Activated CD8-positive, alpha-beta memory T cell treated with anti-CD3 and anti-CD28 coated beads, Interleukin-2, amount 10 ng/mL, durations not matched to agents 7 days and 5 days (primary cell): Measurements from ENCODE around the gene GALNT12. TPM values are rescaled to one million over a fixed set of nuclear protein-coding genes. Genes with fewer than 3 reads are reported as not detected.
A peak's percentile ranks its signal among the peaks of the same experiment; 100 is the strongest.

Source experiments
- ATAC-seq: fragments of 150-1000 bp; cut with Tn5 transposase; one replicate; pipeline ENCODE4 v1.10.0; 2021; ENCODE audit warnings: moderate library complexity
- CTCF ChIA-PET: fragments of 350-600 bp; sonication (Branson Sonifier 250); formaldehyde crosslinking; loops from one replicate; lab custom pipeline; 2021; ENCODE audit warnings: antibody characterized with exemption; lab: Charles Lee
- DNase-seq: peaks from one replicate; pipeline ENCODE4 v3.0.0-alpha.2; 2020
- H3K27ac Mint-ChIP-seq: one replicate; pipeline ENCODE4 v1.8.0; 2021; ENCODE audit warnings: mild to moderate bottlenecking, mixed read lengths
- H3K27me3 Mint-ChIP-seq: one replicate; pipeline ENCODE4 v1.8.0; 2021; ENCODE audit warnings: mixed read lengths
- H3K36me3 Mint-ChIP-seq: one replicate; pipeline ENCODE4 v1.8.0; 2021; ENCODE audit warnings: mild to moderate bottlenecking, mixed read lengths
- H3K4me1 Mint-ChIP-seq: one replicate; pipeline ENCODE4 v1.8.0; 2021; ENCODE audit warnings: mixed read lengths
- H3K4me3 Mint-ChIP-seq: one replicate; pipeline ENCODE4 v1.8.0; 2021; ENCODE audit warnings: mild to moderate bottlenecking, moderate library complexity, mixed read lengths
- H3K9me3 Mint-ChIP-seq: one replicate; pipeline ENCODE4 v1.8.0; 2022; ENCODE audit warnings: low read depth, mixed read lengths
- total RNA-seq, 2 experiments: library from RNA; stranded (reverse); gene quantifications; one replicate each; pipeline ENCODE4 v1.2.3, GENCODE V29; 2021

Gene GALNT12
- total RNA-seq, 2 experiments from 2014 or later, result 3.5 to 9.9 TPM

DNA sequence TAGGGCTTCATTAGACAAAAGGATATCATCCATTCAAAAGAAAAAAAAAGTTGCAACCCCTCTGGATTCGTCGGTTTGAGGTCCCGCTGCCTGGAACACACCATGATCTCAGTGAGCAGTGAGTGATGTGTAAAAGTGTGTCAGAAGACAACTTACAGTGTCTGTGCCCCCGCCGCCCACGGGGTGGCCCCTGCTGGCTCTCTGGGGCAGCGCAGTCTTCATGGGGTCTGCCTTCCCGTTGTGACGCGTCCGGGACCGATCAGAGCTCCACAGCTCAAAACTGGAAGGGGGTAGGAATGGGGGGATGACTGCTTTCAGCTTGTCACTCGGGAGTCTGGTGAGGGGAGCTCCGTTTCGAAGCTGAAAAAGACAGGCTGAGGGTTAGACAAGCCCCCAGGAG lies 33.7 kb upstream of the GALNT12 start:
- ATAC-seq, result no peak

DNA sequence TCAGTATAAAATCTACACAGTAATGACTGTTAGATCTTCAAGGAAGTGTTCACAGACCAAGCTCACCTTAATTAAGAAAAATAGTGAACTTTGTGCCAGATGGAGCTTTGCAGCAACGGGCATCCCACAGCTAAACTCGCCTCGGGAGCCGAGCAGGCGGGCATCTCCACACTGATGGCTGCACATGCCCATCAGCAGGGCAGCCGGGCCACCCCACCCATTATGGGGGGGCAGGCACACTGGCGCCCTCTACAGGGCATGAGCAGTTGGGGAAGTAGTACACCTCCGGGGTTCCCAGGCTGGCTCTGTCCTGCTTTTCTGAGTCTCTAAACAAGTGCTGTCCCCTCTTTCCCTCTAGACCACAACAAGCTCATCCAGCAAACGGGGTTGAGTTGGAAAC lies 32.7 kb upstream of the GALNT12 start:
- H3K36me3 Mint-ChIP-seq, result peaks cover 6% of the 10 kb centered on the region
- H3K27ac Mint-ChIP-seq, result no peak overlapping the region
- CTCF ChIA-PET, result interaction anchor here (0.9 to 5.2 kb wide), 20 partner anchors 8 to 720 kb away, joined by 3 to 43 read pairs (median 4); no protein-coding TSS in a partner anchor
- no peaks in the 10 kb centered on the region for H3K9me3 Mint-ChIP-seq
- no peaks in the 10 kb centered on the region for H3K27me3 Mint-ChIP-seq
- no peak for ATAC-seq
- H3K4me1 Mint-ChIP-seq, result peaks cover 2% of the 10 kb centered on the region
- DNase-seq, result no peak
- no peak overlapping the region for H3K4me3 Mint-ChIP-seq

More for the DNA sequence above, 33.7 kb upstream of the GALNT12 start:
- no peak for DNase-seq
- peaks cover 6% of the 10 kb centered on the region for H3K36me3 Mint-ChIP-seq
- no peak overlapping the region for H3K27ac Mint-ChIP-seq
- H3K27me3 Mint-ChIP-seq, result no peaks in the 10 kb centered on the region
- no peak overlapping the region for H3K4me3 Mint-ChIP-seq
- no peaks in the 10 kb centered on the region for H3K9me3 Mint-ChIP-seq
- CTCF ChIA-PET, result interaction anchor here (1.3 to 5.2 kb wide), 6 partner anchors 11 to 459 kb away, joined by 3 to 43 read pairs (median 12); no protein-coding TSS in a partner anchor
- H3K4me1 Mint-ChIP-seq, result peaks cover 2% of the 10 kb centered on the region

DNA sequence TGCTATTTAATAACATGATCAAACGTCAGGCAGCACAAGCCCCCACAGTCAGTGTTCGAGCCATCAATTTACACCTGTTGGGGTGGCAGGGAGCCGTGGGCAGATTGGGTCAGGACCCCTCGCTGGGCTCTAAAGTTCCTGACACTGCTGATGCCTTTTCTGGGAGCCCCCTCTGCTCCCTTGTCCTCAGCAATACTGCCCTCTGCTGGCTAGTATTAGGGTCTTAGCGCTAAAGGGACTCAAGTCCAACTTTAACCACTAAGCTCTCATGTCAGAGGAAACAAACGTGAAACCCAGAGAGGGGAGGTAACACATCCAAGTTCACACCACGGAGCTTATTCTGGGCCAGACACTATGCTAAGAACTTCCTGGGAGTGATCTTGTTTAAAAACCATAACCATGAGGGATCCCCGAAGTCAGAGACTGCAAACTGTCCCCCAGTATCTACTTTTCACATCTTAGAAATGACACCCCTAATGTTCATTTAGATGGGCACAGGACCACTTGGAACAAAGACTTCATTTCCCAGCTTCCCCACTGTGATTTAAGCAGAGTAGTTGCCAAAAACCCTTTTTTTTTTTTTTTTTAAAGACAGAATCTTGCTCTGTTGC lies 31.5 kb upstream of the GALNT12 start:
- H3K27me3 Mint-ChIP-seq, result no peaks in the 10 kb centered on the region
- ATAC-seq (peak; percentile 61), DNase-seq (peak; percentile 64)
- CTCF ChIA-PET, result interaction anchor here (0.6 to 5.2 kb wide), 29 partner anchors 9 to 722 kb away, joined by 3 to 43 read pairs (median 4); partner anchors contain the start of gene ANKS6
- no peak overlapping the region for H3K27ac Mint-ChIP-seq
- no peak overlapping the region for H3K4me3 Mint-ChIP-seq
- no peaks in the 10 kb centered on the region for H3K9me3 Mint-ChIP-seq
- peaks cover 2% of the 10 kb centered on the region for H3K4me1 Mint-ChIP-seq
- H3K36me3 Mint-ChIP-seq, result no peaks in the 10 kb centered on the region

DNA sequence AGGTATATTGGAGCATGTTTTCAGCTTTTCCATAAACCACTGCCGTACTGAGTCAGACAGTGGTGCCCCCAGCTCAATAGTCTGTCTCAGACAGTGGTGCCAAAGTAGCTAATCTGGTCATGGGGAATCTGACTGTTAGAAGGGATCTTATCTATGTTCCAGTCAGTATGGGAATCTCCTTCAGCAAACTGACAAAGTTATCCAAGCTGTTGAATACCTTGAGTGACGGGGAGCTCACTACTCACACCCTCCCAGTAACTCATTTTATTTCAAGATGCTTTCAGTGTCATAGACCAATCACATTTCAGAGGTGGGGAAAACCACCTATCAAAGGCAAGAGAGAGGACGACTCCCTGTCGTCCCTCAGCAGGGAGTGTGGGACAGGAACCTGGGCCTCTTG lies 29.9 kb upstream of the GALNT12 start:
- ATAC-seq (no peak), DNase-seq (no peak)
- peaks cover 2% of the 10 kb centered on the region for H3K4me1 Mint-ChIP-seq
- no peak overlapping the region for H3K4me3 Mint-ChIP-seq
- CTCF ChIA-PET, result interaction anchor here (4.4 to 5.2 kb wide), 2 partner anchors 241 to 463 kb away, joined by 20 to 43 read pairs; no protein-coding TSS in a partner anchor
- no peaks in the 10 kb centered on the region for H3K9me3 Mint-ChIP-seq
- H3K36me3 Mint-ChIP-seq, result no peaks in the 10 kb centered on the region
- H3K27me3 Mint-ChIP-seq, result no peaks in the 10 kb centered on the region
- no peak overlapping the region for H3K27ac Mint-ChIP-seq

DNA sequence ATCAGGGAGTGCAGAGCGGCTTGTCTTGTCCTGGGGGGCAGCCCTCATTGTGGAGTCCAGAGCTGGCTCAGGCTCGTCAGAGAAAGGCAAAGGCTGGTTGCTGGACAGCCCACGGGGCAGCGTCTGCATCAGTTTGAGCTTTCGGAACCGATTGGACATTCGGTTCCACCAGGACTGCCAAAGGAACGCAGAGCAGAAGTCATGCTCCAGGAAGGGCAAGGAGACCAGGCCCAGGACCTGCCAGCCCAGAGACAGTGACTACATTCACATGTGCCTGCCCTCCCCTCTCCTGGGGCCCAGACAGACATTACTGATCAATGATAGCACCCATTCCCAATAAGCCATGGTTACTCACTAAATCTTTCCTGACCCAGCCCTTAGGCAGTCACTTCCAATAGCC lies 29.2 kb upstream of the GALNT12 start:
- Mint-ChIP-seq H3K9me3 (no peaks in the 10 kb centered on the region), H3K27me3 (no peaks in the 10 kb centered on the region), H3K4me3 (no peak overlapping the region), H3K27ac (no peak overlapping the region), H3K36me3 (no peaks in the 10 kb centered on the region), H3K4me1 (peaks cover 2% of the 10 kb centered on the region)
- DNase-seq (peak; percentile 31), ATAC-seq (no peak)
- CTCF ChIA-PET, result interaction anchor here (1.5 to 5.2 kb wide), 3 partner anchors 11 to 464 kb away, joined by 3 to 43 read pairs (median 6); no protein-coding TSS in a partner anchor

DNA sequence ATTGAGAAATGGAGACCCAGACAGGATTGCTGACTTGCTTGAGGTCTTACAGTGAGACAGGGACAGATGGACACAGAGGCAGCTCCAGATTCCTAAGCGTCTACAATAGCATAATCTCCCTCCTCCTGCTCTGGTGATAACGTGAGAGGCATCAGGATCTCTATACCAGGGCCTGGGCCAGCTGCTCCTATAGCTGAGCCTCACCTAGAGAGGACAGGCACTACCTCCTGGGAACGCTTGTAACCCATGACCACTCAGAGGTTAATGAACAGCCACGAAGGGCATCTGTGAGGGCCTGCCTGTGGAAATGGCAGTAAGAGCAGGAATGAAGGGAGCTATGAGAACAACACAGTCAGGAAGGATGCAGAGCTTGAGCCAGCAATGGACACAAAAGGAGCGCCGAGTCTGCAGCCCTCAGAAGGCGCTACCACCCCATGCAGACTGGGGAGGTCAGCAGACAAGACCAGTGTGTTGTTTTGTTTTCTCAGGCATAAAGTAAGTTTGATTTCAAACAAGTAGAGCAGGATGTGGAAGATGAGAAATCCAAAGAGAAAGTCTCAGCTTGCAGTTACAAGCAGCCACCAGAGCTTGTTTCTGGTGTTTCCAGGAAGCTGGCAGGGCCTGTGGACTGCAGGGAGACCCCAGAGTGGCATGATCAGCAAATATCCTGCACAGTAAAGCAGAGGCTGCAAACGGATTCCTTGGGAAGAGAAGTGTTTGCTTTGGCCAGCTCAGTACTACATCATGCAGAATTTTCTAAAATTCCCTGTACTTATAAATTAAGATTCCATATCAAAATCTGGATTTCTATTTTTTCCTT lies 28.5 kb upstream of the GALNT12 start:
- Mint-ChIP-seq H3K4me1 (peaks cover 2% of the 10 kb centered on the region), H3K36me3 (no peaks in the 10 kb centered on the region), H3K27ac (no peak overlapping the region), H3K27me3 (no peaks in the 10 kb centered on the region), H3K4me3 (no peak overlapping the region), H3K9me3 (no peaks in the 10 kb centered on the region)
- CTCF ChIA-PET, result interaction anchor here (1.5 to 5.2 kb wide), 3 partner anchors 10 to 465 kb away, joined by 3 to 43 read pairs (median 6); no protein-coding TSS in a partner anchor
- DNase-seq (peak; percentile 36), ATAC-seq (no peak)

DNA sequence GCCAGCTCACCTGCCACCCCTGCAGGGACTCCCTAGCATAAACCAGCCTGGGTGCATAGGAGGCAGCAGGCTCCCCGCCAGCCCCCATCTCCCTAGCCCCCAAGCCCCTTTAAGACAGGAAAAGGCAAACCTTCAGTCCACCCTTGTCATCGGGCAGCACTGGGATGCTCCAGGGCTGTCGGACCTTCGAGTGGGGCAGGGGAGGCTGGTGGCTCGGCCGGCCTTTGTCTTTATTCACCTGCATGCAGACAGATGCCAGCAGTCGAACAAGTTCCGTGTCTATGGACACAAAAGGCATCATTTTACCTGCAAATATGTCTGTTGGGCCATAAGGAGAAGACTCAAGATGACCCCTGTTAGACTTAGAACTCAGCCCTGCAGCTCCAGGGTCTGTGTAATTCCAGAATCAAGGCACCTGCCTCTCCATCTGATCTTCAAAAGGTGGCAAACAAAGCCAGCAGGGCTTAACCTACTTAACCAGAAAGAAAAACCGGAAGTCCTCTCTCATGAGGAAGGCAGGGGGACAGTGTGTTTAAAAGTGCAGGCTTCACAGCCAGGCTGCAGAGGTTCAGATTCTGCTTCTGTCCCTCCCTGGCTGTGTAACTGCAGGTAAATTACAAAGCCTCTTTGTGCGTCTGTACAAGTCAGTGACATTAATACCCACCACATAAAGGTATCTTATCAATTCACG lies 27.3 kb upstream of the GALNT12 start:
- no peaks in the 10 kb centered on the region for H3K27me3 Mint-ChIP-seq
- H3K36me3 Mint-ChIP-seq, result no peaks in the 10 kb centered on the region
- CTCF ChIA-PET, result interaction anchor here (2.0 kb wide), 1 partner anchor 243 kb away, joined by 6 read pairs; no protein-coding TSS in a partner anchor
- ATAC-seq, result no peak
- DNase-seq, result peak; percentile 31
- H3K4me3 Mint-ChIP-seq, result no peak overlapping the region
- no peak overlapping the region for H3K27ac Mint-ChIP-seq
- H3K4me1 Mint-ChIP-seq, result peaks cover 2% of the 10 kb centered on the region
- no peaks in the 10 kb centered on the region for H3K9me3 Mint-ChIP-seq

DNA sequence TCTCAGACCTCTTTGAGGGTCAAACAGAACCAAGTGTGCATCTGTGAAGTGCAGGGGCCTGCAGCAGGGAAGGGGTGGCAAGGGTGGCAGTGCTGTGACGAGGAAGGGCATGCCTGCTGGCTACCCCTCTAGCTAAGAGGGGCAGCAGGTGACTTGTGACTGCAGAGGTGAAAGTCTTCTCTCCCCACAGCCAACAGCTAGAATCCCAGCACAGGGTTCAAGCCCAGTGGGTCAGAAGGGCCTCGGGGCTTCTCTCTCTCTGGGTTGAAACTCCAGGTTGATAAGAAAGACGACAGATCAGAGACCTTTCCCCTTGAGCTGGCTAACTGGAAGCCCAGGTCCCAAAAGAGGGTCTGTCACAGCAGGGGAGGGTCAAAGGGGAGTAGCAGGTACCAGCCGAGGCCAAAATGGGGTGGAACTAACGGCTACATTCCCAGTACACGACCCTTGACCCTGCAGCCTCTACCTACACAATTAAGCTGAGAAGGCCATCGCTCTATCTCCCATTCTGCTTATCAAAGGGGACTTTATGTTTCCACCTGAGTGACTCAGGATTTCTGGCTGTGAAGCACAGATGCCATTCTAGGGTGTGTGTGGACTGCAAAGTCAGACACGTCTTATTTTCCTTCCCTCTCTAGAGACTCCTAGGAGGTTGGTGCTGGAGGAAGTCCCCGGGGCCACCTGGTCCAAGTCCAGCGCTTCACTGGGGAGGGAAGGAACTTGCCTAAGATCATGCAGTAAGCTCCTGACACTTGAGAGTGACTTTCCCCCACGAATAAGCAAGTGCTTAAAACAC lies 25.7 kb upstream of the GALNT12 start:
- Mint-ChIP-seq H3K4me3 (no peak overlapping the region), H3K27ac (no peak overlapping the region), H3K4me1 (no peaks in the 10 kb centered on the region), H3K36me3 (no peaks in the 10 kb centered on the region), H3K9me3 (no peaks in the 10 kb centered on the region), H3K27me3 (no peaks in the 10 kb centered on the region)
- CTCF ChIA-PET, result interaction anchor here (1.1 kb wide), 1 partner anchor 466 kb away, joined by 3 read pairs; no protein-coding TSS in a partner anchor
- no peak for ATAC-seq
- DNase-seq, result no peak

DNA sequence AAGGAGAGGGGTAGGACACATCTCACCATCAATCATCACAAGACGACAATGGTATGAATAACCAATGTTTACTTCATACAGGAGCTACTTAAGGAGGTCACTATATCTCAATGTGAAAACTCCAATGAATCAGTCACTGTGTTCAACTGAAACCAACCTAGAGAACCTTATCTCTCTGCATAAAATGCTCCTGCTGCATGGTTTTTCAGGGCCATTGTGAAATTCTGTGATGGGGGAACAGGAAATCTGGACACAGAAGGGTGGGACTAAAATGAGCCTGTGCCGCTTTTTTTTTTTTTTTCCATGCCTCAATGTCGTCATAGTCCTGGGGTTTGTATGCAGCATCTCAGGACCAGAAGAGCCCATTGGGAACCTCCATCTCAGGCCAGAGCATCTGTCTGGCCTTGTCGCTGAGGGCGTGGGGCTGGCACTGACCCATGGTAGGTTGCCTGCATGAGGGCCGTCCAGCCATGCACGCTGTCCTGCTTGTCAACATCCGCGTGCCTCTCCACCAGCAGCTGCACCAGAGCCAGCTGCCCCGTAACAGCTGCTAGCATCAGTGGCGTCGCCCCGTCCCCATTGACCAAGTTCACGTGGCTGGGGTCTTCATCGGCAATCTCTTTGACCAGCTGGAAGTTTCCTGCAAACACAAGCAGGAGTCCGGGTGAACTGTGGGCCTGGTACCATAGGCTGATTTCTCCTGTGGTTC lies 23.8 kb upstream of the GALNT12 start:
- Mint-ChIP-seq H3K27me3 (no peaks in the 10 kb centered on the region), H3K4me1 (no peaks in the 10 kb centered on the region), H3K4me3 (no peak overlapping the region), H3K27ac (no peak overlapping the region), H3K36me3 (no peaks in the 10 kb centered on the region), H3K9me3 (no peaks in the 10 kb centered on the region)
- ATAC-seq, result no peak
- CTCF ChIA-PET, result interaction anchor here (1.3 to 2.7 kb wide), 2 partner anchors 9 to 191 kb away, joined by 3 to 13 read pairs; no protein-coding TSS in a partner anchor
- peak; percentile 19 for DNase-seq

DNA sequence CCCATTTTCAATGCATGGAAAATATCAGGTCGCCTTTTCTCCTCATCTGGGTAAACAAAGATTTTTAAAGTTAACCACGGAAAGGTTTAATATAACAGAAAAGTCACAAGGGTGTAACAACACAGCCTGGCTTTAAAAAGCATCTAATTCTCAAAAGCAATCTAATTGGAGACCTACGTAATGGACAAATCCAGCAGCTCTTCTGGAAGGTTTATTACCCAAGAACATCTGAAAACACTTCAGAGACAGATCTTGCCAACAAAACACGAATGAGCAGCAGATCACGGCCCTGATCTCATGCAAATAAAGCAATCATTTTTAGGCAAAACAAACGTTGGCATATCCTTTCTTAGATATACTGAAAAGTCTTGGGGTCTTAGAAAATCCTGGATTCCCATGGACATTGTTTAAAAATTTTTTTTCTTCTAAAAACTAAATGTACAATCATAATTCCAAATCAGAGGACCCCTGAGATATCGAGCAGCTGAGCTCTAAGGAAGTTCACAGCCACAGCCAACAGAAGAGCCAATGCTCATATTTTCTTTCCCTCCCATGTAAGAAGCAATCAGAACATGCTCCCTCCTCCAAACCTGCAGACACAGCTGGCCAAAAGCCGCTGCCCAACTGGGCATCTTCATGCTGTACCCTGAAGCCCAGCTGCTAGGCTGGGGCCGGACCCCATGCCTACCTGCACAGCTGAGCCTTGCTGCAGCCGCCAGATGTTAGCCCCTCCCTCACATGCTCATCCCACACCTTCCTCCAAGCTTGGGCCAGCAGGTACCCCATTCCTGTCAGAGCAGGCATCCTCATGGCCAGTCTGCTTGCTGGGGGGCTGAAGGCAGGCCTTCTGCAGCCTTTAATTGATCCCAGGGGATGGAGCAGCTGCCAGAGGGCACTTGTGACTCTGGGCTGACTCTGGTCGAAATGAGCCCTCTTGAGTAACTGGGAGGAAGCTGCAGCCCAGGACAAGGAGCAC lies 22.4 kb upstream of the GALNT12 start:
- CTCF ChIA-PET, result interaction anchor here (2.7 kb wide), 1 partner anchor 10 kb away, joined by 13 read pairs; no protein-coding TSS in a partner anchor
- H3K27me3 Mint-ChIP-seq, result no peaks in the 10 kb centered on the region
- no peaks in the 10 kb centered on the region for H3K4me1 Mint-ChIP-seq
- ATAC-seq (no peak), DNase-seq (no peak)
- H3K27ac Mint-ChIP-seq, result no peak overlapping the region
- H3K36me3 Mint-ChIP-seq, result no peaks in the 10 kb centered on the region
- H3K9me3 Mint-ChIP-seq, result no peaks in the 10 kb centered on the region
- no peak overlapping the region for H3K4me3 Mint-ChIP-seq
